Endothelial cell of umbilical vein (primary cell): ENCODE measurements around the gene SLC12A5. TPM values are rescaled to one million over a fixed set of nuclear protein-coding genes. Genes with fewer than 3 reads are reported as not detected.

Experiments
- BruUV-seq: library from RNA; stranded (reverse); fragments of 400-500 nt; replicated peaks from 2 replicates; lab custom pipeline; 2021; lab: Mats Ljungman, UMichigan
- CTCF ChIA-PET: fragments of 300-600, 350-600 bp; sonication (Branson Sonifier 250); formaldehyde crosslinking; loops from one replicate; lab custom pipeline; 2021; ENCODE audit warnings: antibody characterized with exemption, inconsistent platforms; lab: Charles Lee
- POLR2A ChIA-PET: fragments of 300-600, 350-600 bp; sonication (Branson Sonifier 250); formaldehyde crosslinking; loops from one replicate; lab custom pipeline; 2021; ENCODE audit warnings: antibody characterized with exemption, inconsistent platforms; lab: Charles Lee
- DNase-seq: peaks from one replicate; pipeline ENCODE4 v3.0.0-alpha.2; 2011; ENCODE audit warnings: low read depth, low spot score
- FAIRE-seq: peaks from 2 replicates; lab custom pipeline; 2011; peaks lifted over from hg19 to GRCh38; lab: Jason Lieb, UNC
- H2AFZ ChIP-seq: 2 replicates; pipeline ENCODE4 v1.6.0; 2012; ENCODE audit warnings: low read depth, low read length, control low read depth, inconsistent platforms
- H3K27ac ChIP-seq: 2 replicates; pipeline ENCODE4 v1.5.1; 2011; ENCODE audit warnings: low read depth, mild to moderate bottlenecking, control low read depth, low read length, moderate library complexity; ENCODE audit not compliant: insufficient read depth
- H3K27me3 ChIP-seq, 2 experiments: 2 replicates each; pipeline versions ENCODE4 v1.6.0 to v1.6.1; 2011; ENCODE audit warnings: low read length in 2 of 2, mixed read lengths in 1 of 2; ENCODE audit not compliant: control insufficient read depth in 2 of 2, insufficient read depth in 2 of 2
- H3K36me3 ChIP-seq, 2 experiments: 2 replicates in 1 of 2; 3 replicates in 1 of 2; pipeline ENCODE4 v1.5.1; 2011; ENCODE audit warnings: low read length in 2 of 2, mild to moderate bottlenecking in 1 of 2, moderate library complexity in 1 of 2; ENCODE audit not compliant: control insufficient read depth in 2 of 2, insufficient read depth in 2 of 2; ENCODE audit errors: extremely low read depth in 1 of 2
- H3K4me1 ChIP-seq: 3 replicates; pipeline ENCODE4 v1.5.1; 2011; ENCODE audit warnings: mild to moderate bottlenecking, low read length; ENCODE audit not compliant: control insufficient read depth, insufficient read depth; ENCODE audit errors: extremely low read depth
- H3K4me2 ChIP-seq: 2 replicates; pipeline ENCODE4 v1.6.1; 2011; ENCODE audit warnings: low read length, control low read depth, mixed read lengths; ENCODE audit not compliant: insufficient read depth
- H3K4me3 ChIP-seq, 3 experiments: fragments of 200-600 bp in 1 of 3; sonication (generic), shearing (Covaris generic) in 1 of 3; replicated peaks in 1 of 3; 2 replicates each; pipeline ENCODE4 v1.5.1; 2011 to 2016; ENCODE audit warnings: control low read depth in 3 of 3, low read length in 3 of 3, mild to moderate bottlenecking in 2 of 3, inconsistent platforms in 1 of 3, low read depth in 1 of 3, moderate library complexity in 1 of 3; ENCODE audit not compliant: insufficient read depth in 1 of 3
- H3K79me2 ChIP-seq: 2 replicates; pipeline ENCODE4 v1.6.0; 2012; ENCODE audit warnings: low read length, inconsistent platforms; ENCODE audit not compliant: control insufficient read depth, insufficient read depth
- H3K9ac ChIP-seq: replicated peaks from 2 replicates; pipeline ENCODE3; 2011; ENCODE audit warnings: low read length, control low read depth; ENCODE audit not compliant: insufficient read depth; ENCODE audit errors: extremely low read depth
- H3K9me1 ChIP-seq: replicated peaks from 3 replicates; pipeline ENCODE4 v1.6.0; 2011; ENCODE audit warnings: mild to moderate bottlenecking, low read length; ENCODE audit not compliant: control insufficient read depth, insufficient read depth; ENCODE audit errors: extremely low read depth
- H3K9me3 ChIP-seq: replicated peaks from 2 replicates; pipeline ENCODE4 v1.5.1; 2012; ENCODE audit warnings: low read length, inconsistent platforms; ENCODE audit not compliant: control insufficient read depth, insufficient read depth
- H4K20me1 ChIP-seq: replicated peaks from 2 replicates; pipeline ENCODE3; 2011; ENCODE audit warnings: mild to moderate bottlenecking, low read length; ENCODE audit not compliant: control insufficient read depth, insufficient read depth; ENCODE audit errors: extremely low read depth
- CTCF ChIP-seq, 2 donors: IDR thresholded peaks; 1 replicate in 1 of 2; 2 replicates in 1 of 2; pipeline ENCODE4 v1.5.1; 2011; ENCODE audit warnings: low read length in 2 of 2, mild to moderate bottlenecking in 2 of 2, moderate library complexity in 2 of 2, control low read depth in 1 of 2, inconsistent platforms in 1 of 2, low read depth in 1 of 2; ENCODE audit not compliant: insufficient read depth in 1 of 2; ENCODE audit errors: extremely low read depth in 1 of 2
- EZH2 ChIP-seq: IDR thresholded peaks from 2 replicates; pipeline ENCODE4 v1.6.1; 2012; ENCODE audit warnings: borderline replicate concordance, low read depth, mild to moderate bottlenecking, moderate library complexity, low read length, inconsistent platforms; ENCODE audit not compliant: severe bottlenecking
- FOS ChIP-seq: IDR thresholded peaks from 2 replicates; pipeline ENCODE4 v1.6.1; 2011; ENCODE audit warnings: mild to moderate bottlenecking, low read length, moderate library complexity, borderline replicate concordance; ENCODE audit not compliant: insufficient read depth
- JUN ChIP-seq: IDR thresholded peaks from 2 replicates; pipeline ENCODE4 v1.6.1; 2011; ENCODE audit warnings: borderline replicate concordance, low read depth; ENCODE audit not compliant: insufficient read length, insufficient read depth
- MYC ChIP-seq: IDR thresholded peaks from one replicate; pipeline ENCODE4 v1.6.1; 2011; ENCODE audit warnings: mild to moderate bottlenecking, low read depth, low read length
- POLR2A ChIP-seq: IDR thresholded peaks from 2 replicates; pipeline ENCODE4 v1.6.1; 2012; ENCODE audit warnings: low read depth, mild to moderate bottlenecking, control low read depth, low read length
- POLR2AphosphoS5 ChIP-seq: IDR thresholded peaks from 2 replicates; pipeline ENCODE4 v1.6.1; 2012; ENCODE audit warnings: low read depth, mild to moderate bottlenecking, control low read depth, low read length, moderate library complexity; ENCODE audit not compliant: insufficient read depth
- dilution Hi-C: fragments of 300-500 bp; cut with MboI; formaldehyde crosslinking; loops from one replicate; pipeline ENCODE4 v1.15.0; 2019; ENCODE audit warnings: low sequenced_read_pairs; ENCODE audit not compliant: extremely low pct_ligation_motif_present
- intact Hi-C: fragments of 100-400 bp; cut with micrococcal nuclease; formaldehyde crosslinking; loops from one replicate; pipeline ENCODE4 v1.10.0; 2022
- polyA plus RNA-seq, 4 experiments: library from polyadenylated mRNA; depleted of rRNA in 3 of 4; stranded (reverse) in 3 of 4; unstranded in 1 of 4; fragments of >200 nt; gene quantifications; 2 replicates each; pipeline versions ENCODE4 v1.2.1 to v1.2.3, GENCODE V29; 2011 to 2012; ENCODE audit warnings: missing spikeins in 1 of 4
- total RNA-seq: library from RNA; stranded (reverse); gene quantifications from 2 replicates; pipeline ENCODE4 v1.2.3, GENCODE V29; 2021

Gene SLC12A5
- total and polyA plus RNA-seq, 2 donors (not counting 3 experiments of a cell fraction or from before 2014, with no cell fraction given): 1.6 to 2.3 TPM

DNA sequence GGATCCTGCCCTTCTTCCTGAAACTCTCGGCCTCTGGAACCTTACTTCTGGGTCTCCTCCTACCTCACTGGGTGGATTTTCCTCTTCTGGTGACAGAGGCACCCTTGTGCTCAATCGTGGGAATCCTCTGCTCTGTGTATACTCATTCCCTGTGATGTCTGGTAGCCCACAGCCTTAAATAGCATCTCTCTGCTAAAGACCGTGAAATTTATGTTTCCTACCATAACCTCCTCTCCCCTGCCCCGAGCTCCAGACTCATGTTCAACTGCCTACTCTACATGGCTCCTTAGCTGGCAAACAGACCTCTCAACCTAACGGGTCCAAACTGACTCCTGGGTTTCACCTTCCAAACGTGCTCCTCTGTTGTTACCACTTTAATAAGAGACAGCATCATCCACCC lies 10.4 kb upstream of the SLC12A5 start:
- dilution Hi-C loops: no loop called here
- Histone ChIP-seq H3K4me3 (no peak overlapping the region), H3K9me3 (no peaks in the 10 kb centered on the region), H3K9me1 (no peaks in the 10 kb centered on the region), H2AFZ (no peak overlapping the region), H3K79me2 (no peaks in the 10 kb centered on the region), H4K20me1 (no peaks in the 10 kb centered on the region), H3K27ac (no peak overlapping the region), H3K4me2 (no peak overlapping the region), H3K27me3 (peaks cover 10 to 17% of the 10 kb centered on the region in 2 experiments), H3K4me1 (no peaks in the 10 kb centered on the region), H3K36me3 (no peaks in the 10 kb centered on the region), H3K9ac (no peak overlapping the region)
- intact Hi-C loops: no loop called here
- FAIRE-seq: no peak
- DNase-seq: no peak
- ChIA-PET CTCF (no interaction called here), POLR2A (no interaction called here)
- BruUV-seq: no TSS peak
- no peak for TF ChIP-seq POLR2A
- TF ChIP-seq JUN: no peak

- CTCF ChIA-PET: no interaction called here
- no TSS peak for BruUV-seq
- H2AFZ ChIP-seq: no peak overlapping the region
- H3K27ac ChIP-seq: no peak overlapping the region
- no peaks in the 10 kb centered on the region for H3K9me1 ChIP-seq
- H3K27me3 ChIP-seq: peaks cover 10 to 20% of the 10 kb centered on the region in 2 experiments
- no peaks in the 10 kb centered on the region for H3K9me3 ChIP-seq
- FAIRE-seq: no peak
- H4K20me1 ChIP-seq: no peaks in the 10 kb centered on the region
- POLR2A ChIA-PET: no interaction called here
- H3K36me3 ChIP-seq: no peaks in the 10 kb centered on the region
- no peak for DNase-seq
- intact Hi-C loops: loop anchor here (5.0 kb wide), 1 partner anchor 37 kb away; no protein-coding TSS in a partner anchor
- TF ChIP-seq CTCF (IDR thresholded peaks at IDR 0.05; ENCODE audit: extremely low read depth in 1 of 2, insufficient read depth in 1 of 2, low read depth in 1 of 2, low read length in 2 of 2): no peak
- TF ChIP-seq POLR2AphosphoS5: no peak
- TF ChIP-seq JUN: no peak
- TF ChIP-seq MYC: no peak
- TF ChIP-seq FOS: no peak
- TF ChIP-seq POLR2A: no peak
- TF ChIP-seq EZH2: no peak
- no peaks in the 10 kb centered on the region for H3K79me2 ChIP-seq
- no peaks in the 10 kb centered on the region for H3K4me1 ChIP-seq
- dilution Hi-C loops: no loop called here
- no peak overlapping the region for H3K4me3 ChIP-seq
- no peak overlapping the region for H3K4me2 ChIP-seq
- no peak overlapping the region for H3K9ac ChIP-seq
Measured at GRCh38 chr20:46020555-46020954, 8.5 kb upstream of the SLC12A5 start.
